ENCODE results near the gene GPT2.
"Not testable (repeated sequence)": the region's sequence is repeated elsewhere in the genome, so short reads cannot be mapped to it uniquely, and the experiment has no call there.

Gene GPT2

DNA sequence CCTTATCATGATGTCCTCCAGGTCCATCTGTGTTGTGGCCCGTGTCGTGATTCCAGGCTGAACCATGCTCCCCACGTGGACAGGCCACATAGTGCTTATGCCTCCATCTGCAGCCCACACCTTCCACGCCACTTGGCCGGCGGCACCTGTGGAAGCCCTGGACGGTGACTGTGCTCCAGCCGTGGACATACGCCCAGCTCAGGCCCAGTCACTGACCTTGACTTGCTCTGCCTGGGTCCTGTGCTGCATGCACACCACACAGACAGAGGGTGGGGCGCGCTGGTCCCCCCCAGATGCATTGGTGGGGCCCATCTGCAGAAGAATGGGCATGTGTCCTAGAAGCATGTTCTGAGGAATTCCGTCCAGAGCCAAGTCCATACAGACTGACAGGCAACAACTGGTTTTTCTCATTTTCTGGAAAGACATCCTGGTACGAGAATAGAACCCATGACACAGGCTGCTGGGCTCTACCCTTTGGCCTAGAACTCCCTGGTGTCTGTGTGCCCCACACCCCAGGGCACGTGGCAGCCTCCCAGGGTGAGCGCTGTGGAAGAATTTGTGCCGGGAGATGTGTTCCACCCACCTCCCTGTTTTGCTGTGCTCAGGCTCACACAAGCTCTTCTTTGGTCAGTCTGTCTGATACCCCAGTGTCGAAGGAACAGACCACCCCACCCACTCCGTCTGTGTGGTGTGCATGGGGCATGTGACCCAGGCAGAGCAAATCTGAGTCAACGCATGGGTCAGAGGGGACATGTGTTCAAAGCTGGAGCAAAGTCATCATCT, 39.5 kb downstream of the GPT2 start:
- DNase-seq: no peak

DNA sequence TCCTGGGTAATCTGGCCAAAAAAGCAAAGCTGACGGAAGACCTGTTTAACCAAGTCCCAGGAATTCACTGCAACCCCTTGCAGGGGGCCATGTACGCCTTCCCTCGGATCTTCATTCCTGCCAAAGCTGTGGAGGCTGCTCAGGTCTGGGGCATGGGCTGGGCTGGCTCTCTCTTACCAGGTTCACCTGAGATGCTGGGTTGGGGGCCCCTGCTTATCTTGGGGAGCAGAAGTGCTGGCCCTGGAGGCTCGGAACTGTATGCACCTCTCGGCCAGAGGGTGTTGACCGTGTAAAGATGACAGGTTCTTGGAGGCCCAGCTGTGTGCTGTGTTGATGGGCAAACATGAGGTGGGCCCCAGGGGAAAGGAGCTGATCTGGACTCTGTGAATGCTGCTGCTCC, 40.2 kb downstream of the GPT2 start:
- no peak for DNase-seq

DNA sequence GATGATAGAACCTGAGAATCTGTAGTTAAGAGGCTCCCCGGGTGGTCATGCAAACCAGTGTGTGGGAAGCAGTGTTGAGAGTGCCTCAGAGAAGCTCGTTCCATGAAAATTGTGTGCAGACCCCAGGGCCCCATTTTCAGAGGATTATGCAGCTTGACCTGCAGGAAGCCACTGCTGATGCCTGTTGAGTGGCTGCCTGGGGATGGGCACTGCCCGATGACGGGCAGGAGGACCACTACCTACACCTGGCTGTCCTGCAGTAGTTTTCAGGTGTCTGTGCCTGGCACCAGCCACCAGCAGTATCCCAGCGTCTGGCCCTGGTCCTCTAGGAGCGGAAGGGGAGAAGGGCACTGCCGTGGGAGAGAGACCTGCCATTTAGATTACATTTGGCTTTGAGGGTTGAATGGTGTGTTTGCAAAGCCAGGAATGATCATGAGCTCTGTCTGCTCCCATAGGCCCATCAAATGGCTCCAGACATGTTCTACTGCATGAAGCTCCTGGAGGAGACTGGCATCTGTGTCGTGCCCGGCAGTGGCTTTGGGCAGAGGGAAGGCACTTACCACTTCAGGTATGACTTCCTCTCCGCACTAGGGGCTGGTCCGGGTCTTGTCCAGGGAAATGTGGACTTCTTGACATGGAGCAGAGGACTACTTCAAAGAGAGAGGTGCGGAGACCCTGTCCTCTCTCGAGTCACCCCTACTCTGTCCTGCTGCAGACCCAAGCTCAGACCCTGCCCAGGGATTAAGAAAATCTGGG, 42.5 kb downstream of the GPT2 start:
- no peak for DNase-seq

DNA sequence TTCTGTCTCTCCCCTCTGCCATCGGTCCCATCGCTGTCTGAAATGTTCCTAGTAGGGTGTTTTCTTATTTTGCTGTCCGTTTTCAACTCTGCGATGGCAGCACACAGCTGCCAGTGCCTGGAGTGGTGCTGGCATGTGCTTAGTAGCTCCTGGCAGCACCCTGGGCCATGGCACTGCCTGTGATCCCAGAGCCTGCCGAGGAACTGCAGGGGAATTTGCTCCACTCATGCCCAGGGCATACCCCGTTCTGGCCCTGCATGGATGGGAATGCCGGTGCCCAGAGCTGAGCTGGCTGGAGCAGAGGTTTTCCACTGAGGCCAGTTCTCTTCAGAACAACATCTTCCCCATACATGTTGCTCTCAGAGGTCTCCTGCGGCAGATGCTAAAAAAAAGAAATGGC, 43.1 kb downstream of the GPT2 start:
- no peak for DNase-seq

DNA sequence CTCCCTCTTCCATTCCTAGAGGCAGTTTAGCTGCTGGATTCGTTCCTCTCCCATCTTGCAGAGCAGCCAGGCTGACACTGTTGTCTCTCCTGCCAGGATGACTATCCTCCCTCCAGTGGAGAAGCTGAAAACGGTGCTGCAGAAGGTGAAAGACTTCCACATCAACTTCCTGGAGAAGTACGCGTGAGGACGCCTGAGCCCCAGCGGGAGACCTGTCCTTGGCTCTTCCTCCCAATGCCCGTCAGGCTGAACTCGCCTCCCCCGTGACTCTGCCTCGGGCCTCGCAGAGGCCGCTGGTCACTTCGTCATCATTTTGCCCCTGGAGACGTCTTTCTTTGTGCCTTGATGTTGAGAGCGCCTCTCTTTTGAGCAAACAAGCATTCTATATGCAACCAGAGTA, 44.6 kb downstream of the GPT2 start:
- no peak for DNase-seq

DNA sequence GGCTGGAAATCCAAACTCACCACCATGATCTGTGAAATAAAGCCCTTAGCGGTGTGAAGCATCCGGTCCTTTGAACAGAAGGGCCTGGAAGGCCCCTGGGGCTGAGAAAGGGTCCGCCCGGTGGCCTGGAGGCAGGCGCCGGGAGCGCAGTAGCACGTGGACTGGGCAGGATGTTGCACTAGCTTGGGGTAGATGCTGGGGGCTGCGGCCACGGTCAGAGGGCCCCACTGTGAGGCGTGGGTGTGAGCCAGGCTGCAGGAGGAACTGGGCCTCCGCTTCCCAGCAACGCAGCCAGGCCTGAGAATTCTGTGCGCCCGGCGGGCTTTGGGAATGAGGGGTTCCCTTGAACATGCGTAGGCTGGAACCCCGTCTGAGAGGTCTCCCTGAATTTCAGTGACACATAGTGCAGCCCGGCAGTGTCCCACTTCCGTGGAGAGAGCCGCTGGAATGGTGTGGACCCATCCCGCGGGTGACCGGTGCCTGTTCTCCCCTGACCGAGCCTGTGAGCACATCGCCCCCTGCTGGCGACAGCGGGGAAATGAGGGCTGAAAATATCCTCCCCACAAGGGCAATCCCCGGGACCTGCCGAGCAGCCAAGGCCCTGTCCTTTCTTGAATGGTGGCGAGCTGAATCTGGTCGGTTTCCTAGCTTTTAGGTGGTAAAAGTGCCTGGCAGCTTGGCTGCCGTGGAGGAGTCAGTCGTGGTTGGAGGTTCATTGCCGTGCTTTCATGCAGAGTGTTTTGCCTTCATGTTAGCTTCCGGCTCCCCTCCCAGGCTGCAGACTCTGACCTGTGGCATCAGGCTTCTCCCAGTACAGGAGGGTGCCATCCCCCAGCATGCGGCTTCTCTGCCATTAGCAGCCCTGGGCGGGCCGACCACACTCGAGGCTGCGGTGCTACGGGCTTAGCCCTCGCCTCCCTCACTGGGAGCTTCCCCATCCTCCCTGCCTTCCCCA, 45.5 kb downstream of the GPT2 start:
- DNase-seq: peak; percentile 54

DNA sequence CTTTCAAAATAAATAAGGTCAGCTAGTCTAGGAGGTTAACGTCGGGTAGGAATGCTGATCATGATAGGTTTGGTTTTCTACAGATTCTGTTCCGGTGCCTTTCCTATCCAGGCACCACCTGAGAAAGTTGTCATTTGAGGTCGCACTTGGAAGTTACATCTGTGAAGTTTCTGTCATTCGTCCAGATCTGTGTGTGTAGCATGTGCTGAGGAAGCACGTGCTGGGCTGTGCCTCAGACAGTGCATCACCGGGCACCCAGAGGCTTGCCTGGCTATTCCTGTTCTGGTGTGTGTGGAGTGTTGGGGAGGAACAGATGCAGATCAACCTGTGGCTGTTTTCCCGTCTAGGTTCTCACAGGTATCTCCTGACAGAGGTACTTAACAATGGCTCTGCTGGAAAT, 46.7 kb downstream of the GPT2 start:
- DNase-seq: no peak

DNA sequence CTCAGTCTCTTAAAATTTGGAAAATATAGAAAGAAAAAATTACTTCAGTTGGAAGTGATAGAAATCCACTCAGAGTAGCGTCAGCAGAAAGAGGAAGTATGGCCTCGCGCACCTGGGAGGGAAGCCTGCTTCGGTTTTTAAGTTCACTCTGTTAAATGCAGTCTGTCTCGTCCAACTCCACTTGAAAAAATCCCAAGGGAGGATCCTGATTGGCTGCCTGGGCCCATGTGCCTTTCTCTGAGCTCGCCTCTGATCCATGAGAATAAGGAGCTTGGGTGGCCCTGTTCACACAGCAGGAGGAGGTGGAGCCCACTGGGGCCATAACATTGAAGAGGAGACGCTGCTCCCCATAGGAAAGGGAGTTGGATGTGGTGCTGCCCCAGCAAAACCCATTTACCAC, 48.6 kb downstream of the GPT2 start:
- DNase-seq: no peak

DNA sequence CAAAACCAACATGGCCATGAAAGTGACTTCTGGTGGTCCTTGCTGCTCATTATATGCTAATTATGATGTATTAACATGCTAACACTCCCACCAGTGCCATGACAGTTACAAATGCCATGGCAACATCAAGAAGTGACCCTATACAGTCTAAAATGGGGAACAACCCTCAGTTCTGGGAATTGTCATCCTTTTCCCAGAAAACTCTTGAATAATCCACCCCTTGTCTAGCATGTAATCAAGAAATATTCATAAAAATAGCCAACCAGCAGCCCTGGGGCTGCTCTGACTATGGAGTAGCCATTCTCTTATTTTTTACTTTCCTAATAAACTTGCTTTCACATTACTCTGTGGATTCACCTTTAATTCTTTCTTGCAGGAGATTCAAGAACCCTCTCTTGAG, 53.4 kb downstream of the GPT2 start:
- DNase-seq: no peak

DNA sequence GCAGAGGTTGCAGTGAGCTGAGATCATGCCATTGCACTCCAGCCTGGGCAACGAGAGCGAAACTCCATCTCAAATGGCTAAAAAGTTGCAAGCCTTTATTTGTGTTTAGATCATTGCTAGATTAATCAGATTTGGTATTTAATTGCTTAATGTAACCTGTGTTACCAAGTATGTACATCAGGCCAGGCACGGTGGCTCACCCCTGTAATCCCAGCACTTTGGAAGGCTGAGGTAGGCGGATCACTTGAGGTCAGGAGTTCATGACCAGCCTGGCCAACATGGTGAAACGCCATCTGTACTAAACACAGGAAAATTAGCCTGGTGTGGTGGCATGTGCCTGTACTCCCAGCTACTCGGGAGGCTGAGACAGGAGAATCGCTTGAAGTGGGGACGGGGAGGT, 60.6 kb downstream of the GPT2 start:
- DNase-seq: not testable (repeated sequence)

DNA sequence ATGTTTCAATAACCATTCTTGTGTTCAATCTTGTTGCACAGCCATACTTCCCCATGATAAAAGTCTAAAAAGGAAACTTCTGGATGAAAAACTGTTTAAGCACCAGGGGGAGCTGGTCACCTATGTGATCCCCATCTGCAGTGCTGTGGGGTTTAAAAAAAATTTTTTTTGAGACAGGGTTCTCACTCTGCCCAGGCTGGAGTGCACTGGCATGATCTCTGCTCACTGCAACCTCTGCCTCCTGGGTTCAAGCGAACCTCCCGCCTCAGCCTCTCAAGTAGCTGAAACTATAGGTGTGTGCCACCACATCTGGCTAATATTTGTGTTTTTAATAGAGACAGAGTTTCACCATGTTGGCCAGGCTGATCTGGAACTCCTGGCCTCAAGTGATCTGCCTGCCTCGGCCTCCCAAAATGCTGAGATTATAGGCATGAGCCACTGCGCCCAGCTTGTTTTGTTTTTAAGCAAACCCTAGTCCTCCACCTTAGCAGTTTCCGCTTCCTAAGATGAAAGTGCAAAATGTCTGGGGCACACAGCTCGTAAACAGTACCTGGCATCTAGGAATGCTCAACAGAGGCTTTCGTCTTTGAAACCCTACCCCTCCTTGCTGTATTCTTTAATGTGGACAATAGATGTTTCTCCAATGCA, 63.9 kb downstream of the GPT2 start:
- DNase-seq: peak; percentile 17

DNA sequence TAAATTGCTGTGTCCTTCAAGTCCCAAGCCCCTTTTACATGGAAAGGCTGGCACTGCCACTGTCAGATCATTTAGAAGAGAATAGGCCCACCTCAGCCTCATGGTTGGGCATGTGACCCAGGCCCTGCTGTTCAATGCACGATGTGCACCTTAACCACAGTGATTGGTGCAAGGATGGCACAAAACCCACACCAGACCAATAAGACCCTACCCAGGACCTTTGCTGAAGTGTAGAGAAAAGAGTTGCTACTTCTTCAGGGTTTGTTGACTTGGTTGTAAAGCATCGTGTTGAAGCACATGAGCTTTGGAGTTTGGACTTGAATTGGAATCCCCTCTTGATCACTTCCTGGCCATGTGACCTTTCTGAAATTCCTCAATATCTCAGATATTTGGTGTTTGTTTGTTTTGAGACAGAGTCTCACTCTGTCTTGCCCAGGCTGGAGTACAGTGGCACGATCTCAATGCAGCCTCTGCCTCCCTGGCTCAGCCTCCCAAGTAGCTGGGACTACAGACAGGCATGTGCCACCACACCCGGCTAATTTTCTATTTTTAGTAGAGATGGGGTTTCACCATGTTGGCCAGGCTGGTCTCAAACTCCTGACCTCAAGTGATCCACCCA, 64.5 kb downstream of the GPT2 start:
- DNase-seq: no peak

DNA sequence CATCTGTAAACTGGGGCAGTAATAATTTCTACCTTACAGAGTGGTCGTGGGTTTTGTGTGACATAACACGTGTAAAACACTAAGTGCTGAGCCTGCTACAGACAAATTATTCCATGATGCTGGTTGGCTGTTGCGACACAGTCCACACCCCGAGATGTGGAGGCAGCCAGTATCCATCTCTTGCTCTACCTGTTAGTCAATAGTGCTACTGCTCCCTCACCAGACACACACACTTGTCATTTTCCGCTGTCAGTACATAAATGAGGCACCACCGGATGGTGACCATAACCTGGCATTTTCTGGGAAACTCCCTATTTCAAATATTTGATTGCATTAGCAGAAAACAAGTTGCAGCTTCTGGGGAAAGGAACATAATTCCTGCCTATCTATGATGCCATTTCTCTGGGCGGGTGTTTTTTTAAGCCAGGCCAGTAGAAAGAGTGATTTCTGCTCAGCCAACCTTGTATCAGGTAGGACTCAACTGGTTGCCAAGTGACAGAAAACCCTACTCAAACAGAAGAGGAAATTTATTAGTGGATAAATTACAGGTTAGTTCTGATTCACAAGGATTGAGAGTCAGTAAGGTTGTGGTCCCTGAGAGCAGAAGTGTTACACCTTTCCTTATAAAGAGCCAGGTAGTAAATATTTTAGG, 65.2 kb downstream of the GPT2 start:
- peak; percentile 61 for DNase-seq

DNA sequence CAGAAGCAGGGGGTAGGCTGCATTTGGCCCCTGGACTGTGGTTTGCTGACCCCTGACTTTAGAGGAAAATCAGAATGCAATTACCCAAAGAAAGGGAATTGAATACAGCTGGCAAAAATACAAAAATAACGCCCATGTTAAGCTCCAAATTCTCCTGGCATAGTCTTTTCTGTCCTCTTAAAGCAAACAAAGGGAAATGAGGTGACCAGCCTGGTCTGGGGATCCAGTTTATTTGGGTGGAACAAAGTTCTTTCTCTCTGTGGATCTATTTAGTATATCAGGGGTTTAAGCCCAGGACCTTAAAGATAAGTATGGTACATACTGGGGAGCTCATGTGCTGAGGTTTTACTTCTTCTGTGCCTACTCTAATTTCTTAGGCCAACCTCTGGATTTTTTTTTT, 65.8 kb downstream of the GPT2 start:
- DNase-seq: no peak

DNA sequence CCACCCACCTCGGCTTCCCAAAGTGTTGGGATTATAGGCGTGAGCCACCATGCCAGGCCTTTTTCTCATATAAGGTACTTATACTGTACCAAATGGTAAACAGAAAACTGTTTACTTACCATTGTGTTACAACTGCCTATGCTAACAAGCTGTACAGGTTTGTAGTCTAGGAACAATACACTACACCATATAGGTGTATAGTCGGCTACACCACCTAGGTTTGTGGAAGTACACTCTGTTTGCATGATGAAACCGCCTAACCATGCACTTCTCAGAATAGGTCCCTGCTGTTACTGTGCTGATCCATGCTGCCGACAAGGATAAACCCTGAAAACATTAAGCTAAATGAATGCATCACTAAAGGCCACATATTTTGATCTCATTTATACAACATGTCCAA, 70.4 kb downstream of the GPT2 start:
- DNase-seq: no peak

DNA sequence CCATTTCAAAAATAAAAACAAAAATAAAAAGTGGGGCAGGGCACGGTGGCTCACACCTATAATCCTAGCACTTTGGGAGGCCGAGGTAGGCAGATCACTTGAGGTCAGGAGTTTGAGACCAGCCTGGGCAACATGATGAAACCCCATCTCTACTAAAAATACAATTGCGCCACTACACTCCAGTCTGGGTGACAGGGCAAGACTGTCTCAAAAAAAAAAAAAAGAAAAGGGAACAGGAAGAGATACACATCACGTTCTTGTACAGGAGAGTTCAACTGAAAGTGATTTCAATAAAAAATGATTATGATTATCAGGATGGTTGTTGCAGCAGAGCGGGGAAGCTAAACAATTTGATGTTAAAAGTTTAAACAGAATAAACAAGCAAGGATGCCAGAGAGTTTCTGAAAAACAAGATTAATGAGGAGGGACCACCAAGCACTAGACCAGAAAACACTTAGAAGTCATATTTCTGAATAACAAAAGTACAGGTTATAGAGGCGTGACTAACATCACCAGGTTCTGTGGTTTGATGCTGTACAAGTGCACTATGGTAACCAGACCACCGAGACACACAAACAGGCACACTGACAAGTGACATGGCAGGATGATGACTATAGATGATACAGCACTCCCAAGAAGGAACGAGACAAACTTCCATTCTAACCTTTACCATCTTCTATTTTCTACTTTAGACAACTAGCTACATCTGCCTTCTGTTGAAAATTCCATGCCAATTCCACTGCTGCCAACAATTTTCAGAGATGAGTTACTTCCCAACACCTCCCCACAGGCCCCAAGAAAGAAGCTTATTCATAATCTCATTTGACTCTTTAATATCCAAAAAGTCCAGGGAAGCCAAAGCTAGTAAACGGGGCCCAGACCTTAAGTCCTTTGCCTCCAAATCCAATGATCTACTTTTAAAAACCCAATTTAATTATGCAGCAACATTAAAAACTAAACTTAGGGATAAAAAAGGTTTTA, 77.5 kb downstream of the GPT2 start:
- peak; percentile 9 for DNase-seq

DNA sequence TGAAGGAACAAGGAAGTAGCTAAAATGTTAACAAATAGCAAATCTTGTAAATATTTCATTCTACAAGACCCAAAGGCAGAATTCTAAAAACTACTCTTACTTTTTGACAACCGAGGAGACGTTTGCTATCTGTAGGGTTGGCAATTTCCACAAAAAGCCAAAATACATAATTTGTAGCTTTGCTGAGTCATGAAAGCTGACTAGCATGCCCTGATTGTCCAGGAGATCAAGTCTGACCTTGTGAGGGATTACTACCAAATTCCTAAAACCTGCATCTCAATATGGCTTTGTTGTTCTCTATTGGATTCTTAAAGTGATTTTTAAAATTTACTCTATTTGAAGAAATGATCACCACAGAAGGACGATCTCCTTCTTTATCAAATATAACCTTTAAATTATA, 78.5 kb downstream of the GPT2 start:
- DNase-seq: no peak

DNA sequence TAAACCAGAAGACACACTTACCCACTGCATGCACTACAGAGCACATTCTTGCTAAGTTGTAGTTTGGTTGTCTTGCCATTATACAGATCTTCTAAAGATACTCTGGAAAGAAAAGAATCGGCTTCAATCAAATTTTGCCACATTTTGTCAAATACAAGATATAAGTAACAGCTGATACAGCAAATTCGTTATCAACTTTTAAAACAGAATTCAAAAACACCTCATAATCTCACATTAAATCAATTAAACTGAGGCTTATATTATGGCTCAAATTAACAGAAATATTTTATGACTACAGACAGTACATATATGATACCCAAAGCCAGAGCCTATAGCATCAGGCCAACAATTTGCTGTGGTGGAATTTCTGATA, 83.9 kb downstream of the GPT2 start:
- DNase-seq: no peak

DNA sequence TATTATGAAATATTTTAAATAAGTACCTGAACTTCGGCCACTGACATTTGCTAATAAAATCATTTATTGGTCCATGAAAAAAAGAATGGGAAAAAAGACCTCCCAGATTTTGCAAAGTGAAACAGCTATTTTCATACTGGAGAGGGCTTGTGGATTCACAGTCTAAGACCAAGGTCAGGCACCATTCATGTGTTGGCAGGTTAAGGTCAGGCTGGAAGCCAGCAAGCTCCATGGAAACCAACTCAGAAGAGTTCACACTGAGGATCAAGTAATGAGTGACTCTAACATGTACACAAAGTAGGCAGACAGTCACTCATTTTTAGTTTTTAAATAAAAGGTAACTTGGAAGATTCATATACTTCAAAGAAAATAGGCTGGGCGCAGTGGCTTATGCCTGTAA, 85.9 kb downstream of the GPT2 start:
- no peak for DNase-seq

DNA sequence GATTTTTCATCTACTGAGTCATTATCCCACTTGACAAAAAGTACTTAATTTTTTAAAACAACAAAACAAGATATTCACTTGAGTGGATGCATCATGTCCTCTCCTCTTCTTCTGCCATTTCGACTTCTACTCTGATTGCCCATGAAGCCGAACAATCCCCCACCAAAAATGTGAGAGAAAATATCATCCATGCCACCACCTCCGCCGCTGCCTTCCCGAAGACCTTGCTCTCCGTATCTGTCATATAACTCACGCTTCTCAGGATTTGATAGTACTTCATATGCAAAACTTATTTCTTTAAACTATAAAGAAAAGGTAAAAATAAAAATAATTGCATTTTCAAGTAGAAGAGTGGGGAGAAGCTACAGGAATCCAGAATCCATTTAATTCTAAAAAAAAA, 87.1 kb downstream of the GPT2 start:
- no peak for DNase-seq
